ENCODE results near the gene PTBP1.

PTBP1 gene

DNA sequence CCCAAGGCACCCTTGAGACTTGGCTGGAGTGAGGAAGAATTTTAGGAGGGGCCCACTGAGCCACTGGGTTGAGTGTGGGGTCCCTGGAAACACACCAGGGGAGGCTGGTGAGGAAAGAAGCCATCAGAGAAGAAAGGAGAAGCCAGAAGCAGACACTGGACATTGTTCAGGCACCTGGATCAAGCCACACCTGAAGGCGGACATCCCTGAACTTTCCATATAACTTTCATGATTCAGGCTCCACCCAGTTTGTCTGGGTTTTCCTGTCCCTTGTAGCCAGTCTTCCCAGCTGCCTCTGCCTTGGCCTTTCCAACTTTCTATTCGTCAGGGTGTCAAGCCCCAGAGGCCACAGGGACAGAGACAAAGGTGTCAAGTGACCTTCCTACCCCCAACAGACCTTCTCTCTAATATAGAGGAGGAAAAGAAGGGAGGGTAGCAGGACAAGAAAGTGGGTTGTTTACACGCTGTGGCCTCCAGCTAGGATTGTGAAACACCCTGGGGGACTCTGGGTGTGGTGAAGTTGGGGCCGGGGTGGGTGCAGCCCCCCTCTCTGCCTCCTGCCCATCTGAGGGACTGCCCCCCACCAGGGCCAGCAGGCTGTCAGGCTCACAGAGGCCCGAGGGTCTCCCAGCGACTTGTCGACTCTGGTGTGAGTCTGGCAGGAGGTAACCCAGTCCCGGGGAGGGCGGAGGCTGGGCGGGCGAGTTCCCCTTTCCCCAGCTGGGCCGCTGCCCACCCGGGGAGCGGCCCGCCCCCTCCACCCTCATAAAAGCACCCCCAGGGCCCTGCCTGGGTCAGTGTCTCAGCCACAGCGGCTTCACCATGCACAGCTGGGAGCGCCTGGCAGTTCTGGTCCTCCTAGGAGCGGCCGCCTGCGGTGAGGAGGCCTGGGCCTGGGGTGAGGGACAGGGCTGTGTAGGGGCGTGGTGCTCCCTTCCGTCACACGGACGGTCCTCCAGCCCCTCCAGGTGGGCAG is 61.9 kb downstream of the PTBP1 start, which contains the start of gene CFD:
Gene CFD, plus strand, starts transcription at position 797 of the 976 bp plus-strand sequence. Its CDS starts 26 bp downstream, at position 823.
- peak; percentile 73 to 77 for DNase-seq

DNA sequence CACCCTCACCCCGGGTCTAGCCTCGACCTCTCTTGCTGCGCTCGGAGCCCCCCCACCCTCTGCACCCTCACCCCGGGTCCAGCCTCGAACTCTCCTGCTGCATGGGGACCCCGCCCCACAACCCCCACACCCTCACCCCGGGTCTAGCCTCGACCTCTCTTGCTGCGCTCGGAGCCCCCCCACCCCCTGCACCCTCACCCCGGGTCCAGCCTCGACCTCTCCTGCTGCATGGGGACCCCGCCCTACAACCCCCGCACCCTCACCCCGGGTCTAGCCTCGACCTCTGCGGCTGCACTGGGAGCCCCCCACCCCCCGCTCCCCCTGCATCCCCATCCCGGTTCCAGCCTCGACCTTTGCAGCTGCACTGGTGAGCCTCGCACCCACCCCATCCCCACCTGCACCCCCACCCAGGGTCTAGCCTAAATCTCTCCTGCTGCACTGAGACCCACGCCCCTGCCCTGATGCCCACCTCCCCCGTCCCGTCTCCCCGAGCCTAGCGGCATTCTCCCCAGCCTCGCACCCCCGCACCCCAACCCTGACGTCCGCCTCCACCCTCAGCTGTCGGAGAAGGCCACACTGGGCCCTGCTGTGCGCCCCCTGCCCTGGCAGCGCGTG is 64.0 kb downstream of the PTBP1 start:
- DNase-seq = no peak

All from AML-193 (cell line).